CD4-positive, alpha-beta T cell treated with Interleukin-15 for 4 hours (primary cell): Measurements from ENCODE around the gene PDE6D.

ENCODE experiments used
- DNase-seq: peaks from one replicate; pipeline ENCODE4 v3.0.0-alpha.2; 2020; ENCODE audit warnings: low spot score

PDE6D gene

GRCh38 chr2:231682603-231683291, 98.3 kb downstream of the PDE6D start:
- DNase-seq = no peak
